Fibroblast of lung (primary cell): ENCODE measurements around the gene SGO2. TPM values are rescaled to one million over a fixed set of nuclear protein-coding genes. Genes with fewer than 3 reads are reported as not detected.

Experiments used
- DNase-seq, 2 donors: peaks; one replicate each; pipeline versions ENCODE4 v3.0.0 to v3.0.0-alpha.2; 2010; ENCODE audit warnings: low read depth in 2 of 2
- H2AFZ ChIP-seq: 2 replicates; pipeline ENCODE4 v1.5.1; 2012; ENCODE audit warnings: low read length, control low read depth, inconsistent platforms
- H3K27ac ChIP-seq: 2 replicates; pipeline ENCODE4 v1.5.1; 2011; ENCODE audit warnings: low read length, control low read depth; ENCODE audit not compliant: insufficient read depth
- H3K27me3 ChIP-seq: 2 replicates; pipeline ENCODE4 v1.5.1; 2011; ENCODE audit warnings: mild to moderate bottlenecking, low read length; ENCODE audit not compliant: control insufficient read depth, insufficient read depth
- H3K36me3 ChIP-seq: 2 replicates; pipeline ENCODE4 v1.5.1; 2011; ENCODE audit warnings: low read length; ENCODE audit not compliant: control insufficient read depth, insufficient read depth
- H3K4me1 ChIP-seq: 2 replicates; pipeline ENCODE4 v1.5.1; 2011; ENCODE audit warnings: low read length; ENCODE audit not compliant: control insufficient read depth, insufficient read depth; ENCODE audit errors: extremely low read depth
- H3K4me2 ChIP-seq: 2 replicates; pipeline ENCODE4 v1.5.1; 2011; ENCODE audit warnings: low read length, control low read depth; ENCODE audit not compliant: insufficient read depth; ENCODE audit errors: extremely low read depth
- H3K4me3 ChIP-seq, 4 experiments: fragments of 200-600 bp in 1 of 4; sonication (generic) in 1 of 4; replicated peaks in 1 of 4; 2 replicates each; pipeline ENCODE4 v1.5.1; 2011 to 2016; ENCODE audit warnings: low read length in 4 of 4, low read depth in 3 of 4, mild to moderate bottlenecking in 3 of 4, control low read depth in 2 of 4, inconsistent platforms in 1 of 4, mixed read lengths in 1 of 4; ENCODE audit not compliant: insufficient read depth in 1 of 4; ENCODE audit errors: control extremely low read depth in 1 of 4
- H3K79me2 ChIP-seq: 2 replicates; pipeline ENCODE4 v1.5.1; 2012; ENCODE audit warnings: mild to moderate bottlenecking, low read length, inconsistent platforms; ENCODE audit not compliant: control insufficient read depth, insufficient read depth
- H3K9ac ChIP-seq: 2 replicates; pipeline ENCODE4 v1.5.1; 2011; ENCODE audit warnings: mild to moderate bottlenecking, low read length, control low read depth; ENCODE audit not compliant: insufficient read depth
- H3K9me3 ChIP-seq: 2 replicates; pipeline ENCODE4 v1.5.1; 2012; ENCODE audit warnings: low read depth, low read length; ENCODE audit not compliant: control insufficient read depth, insufficient read depth
- H4K20me1 ChIP-seq: 2 replicates; pipeline ENCODE4 v1.5.1; 2011; ENCODE audit warnings: low read length; ENCODE audit not compliant: control insufficient read depth, insufficient read depth; ENCODE audit errors: extremely low read depth
- EZH2 ChIP-seq: IDR thresholded peaks from 2 replicates; pipeline ENCODE4 v1.5.1; 2012; ENCODE audit warnings: low read length, control low read depth, mild to moderate bottlenecking; ENCODE audit errors: missing control alignments
- polyA plus RNA-seq, 2 donors: library from polyadenylated mRNA; depleted of rRNA in 1 of 2; stranded (reverse) in 1 of 2; unstranded in 1 of 2; fragments of >200 nt; gene quantifications; 2 replicates each; pipeline ENCODE4 v1.2.1, GENCODE V29; 2011 to 2012; ENCODE audit warnings: missing spikeins in 1 of 2
- total RNA-seq: library from RNA; depleted of rRNA; stranded (reverse); fragments of >200 nt; gene quantifications from 2 replicates; pipeline ENCODE4 v1.2.1, GENCODE V29; 2014
- TF ChIP-seq, protein P1 (sequence below), 2 donors: IDR thresholded peaks in 1 of 2; conservative IDR thresholded peaks in 1 of 2; 1 replicate in 1 of 2; 2 replicates in 1 of 2; pipeline ENCODE4 v1.5.1; 2011 to 2012; ENCODE audit warnings: low read length in 2 of 2, control low read depth in 1 of 2, inconsistent platforms in 1 of 2, low read depth in 1 of 2, mild to moderate bottlenecking in 1 of 2

The SGO2 gene
- total and polyA plus RNA-seq, 2 donors (not counting 1 experiment from before 2014, with no cell fraction given) = 5.4 to 6.9 TPM

GRCh38 chr2:200618054-200618419 lies 92.0 kb downstream of the SGO2 start:
- TF ChIP-seq, protein P1, sequence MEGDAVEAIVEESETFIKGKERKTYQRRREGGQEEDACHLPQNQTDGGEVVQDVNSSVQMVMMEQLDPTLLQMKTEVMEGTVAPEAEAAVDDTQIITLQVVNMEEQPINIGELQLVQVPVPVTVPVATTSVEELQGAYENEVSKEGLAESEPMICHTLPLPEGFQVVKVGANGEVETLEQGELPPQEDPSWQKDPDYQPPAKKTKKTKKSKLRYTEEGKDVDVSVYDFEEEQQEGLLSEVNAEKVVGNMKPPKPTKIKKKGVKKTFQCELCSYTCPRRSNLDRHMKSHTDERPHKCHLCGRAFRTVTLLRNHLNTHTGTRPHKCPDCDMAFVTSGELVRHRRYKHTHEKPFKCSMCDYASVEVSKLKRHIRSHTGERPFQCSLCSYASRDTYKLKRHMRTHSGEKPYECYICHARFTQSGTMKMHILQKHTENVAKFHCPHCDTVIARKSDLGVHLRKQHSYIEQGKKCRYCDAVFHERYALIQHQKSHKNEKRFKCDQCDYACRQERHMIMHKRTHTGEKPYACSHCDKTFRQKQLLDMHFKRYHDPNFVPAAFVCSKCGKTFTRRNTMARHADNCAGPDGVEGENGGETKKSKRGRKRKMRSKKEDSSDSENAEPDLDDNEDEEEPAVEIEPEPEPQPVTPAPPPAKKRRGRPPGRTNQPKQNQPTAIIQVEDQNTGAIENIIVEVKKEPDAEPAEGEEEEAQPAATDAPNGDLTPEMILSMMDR (conservative IDR thresholded peaks at IDR 0.05 in 1 of 2, IDR thresholded peaks at IDR 0.05 in 1 of 2; ENCODE audit: low read depth in 1 of 2, low read length in 2 of 2) = no peak
- Histone ChIP-seq H3K79me2 (no peaks in the 10 kb centered on the region), H3K4me2 (no peak overlapping the region), H3K27me3 (no peaks in the 10 kb centered on the region), H3K9ac (no peak overlapping the region), H3K27ac (peak overlapping the region; percentile 42), H3K4me1 (peaks cover 4% of the 10 kb centered on the region), H3K4me3 (no peak overlapping the region), H4K20me1 (no peaks in the 10 kb centered on the region), H3K36me3 (no peaks in the 10 kb centered on the region), H2AFZ (no peak overlapping the region), H3K9me3 (no peaks in the 10 kb centered on the region)
- DNase-seq = no peak

DNA sequence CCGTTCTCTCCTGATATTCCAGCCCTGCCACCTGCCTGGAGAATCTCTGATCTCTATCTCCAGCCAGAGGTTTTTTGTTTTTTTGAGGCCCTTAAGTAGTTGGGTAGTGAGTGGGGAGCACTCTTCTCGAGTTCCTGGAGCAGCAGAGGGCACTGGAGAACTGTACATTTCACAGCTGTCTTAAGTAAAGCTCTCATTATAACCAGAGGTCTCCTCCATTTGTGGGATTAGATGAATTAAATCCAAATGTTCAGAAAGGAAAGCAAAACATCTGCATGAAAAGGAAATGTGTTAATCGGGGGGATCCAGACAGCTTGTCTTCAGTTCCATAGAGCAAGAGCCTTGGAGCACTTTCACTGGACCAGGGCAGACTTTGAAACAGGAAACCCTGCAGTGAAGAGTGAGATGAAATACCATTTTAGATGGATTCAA lies 92.6 kb downstream of the SGO2 start:
- peak; percentile 44 to 89 for DNase-seq
- Histone ChIP-seq H4K20me1 (no peaks in the 10 kb centered on the region), H3K9ac (no peak overlapping the region), H3K4me2 (no peak overlapping the region), H3K36me3 (no peaks in the 10 kb centered on the region), H3K27ac (no peak overlapping the region), H3K79me2 (no peaks in the 10 kb centered on the region), H2AFZ (no peak overlapping the region), H3K4me1 (peaks cover 4% of the 10 kb centered on the region), H3K4me3 (no peak overlapping the region), H3K9me3 (no peaks in the 10 kb centered on the region), H3K27me3 (no peaks in the 10 kb centered on the region)
- no peak for TF ChIP-seq EZH2
- TF ChIP-seq, protein P1 (conservative IDR thresholded peaks at IDR 0.05 in 1 of 2, IDR thresholded peaks at IDR 0.05 in 1 of 2; ENCODE audit: low read depth in 1 of 2, low read length in 2 of 2) = peak; percentile 55 to 59

DNA sequence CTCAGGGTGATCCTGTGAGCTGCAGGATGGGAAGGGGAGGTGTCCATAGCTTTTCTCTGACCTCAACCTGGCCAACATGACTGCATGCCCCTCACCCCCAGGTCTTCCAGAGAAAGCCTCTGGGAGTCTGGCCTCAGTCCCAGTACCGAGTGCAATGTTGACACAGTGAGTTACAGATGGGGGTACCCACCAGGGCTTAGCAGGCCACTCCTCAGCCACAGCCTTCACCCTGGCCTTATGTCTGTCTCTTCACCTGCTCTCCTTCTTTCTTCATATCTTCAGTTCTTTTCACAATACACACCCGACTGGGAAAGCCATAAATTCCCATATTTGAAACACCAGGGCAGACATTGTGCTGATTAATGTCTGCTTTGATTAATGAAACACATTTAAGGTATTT lies 93.3 kb downstream of the SGO2 start:
- Histone ChIP-seq H3K4me2 (no peak overlapping the region), H3K4me1 (peaks cover 2% of the 10 kb centered on the region), H3K79me2 (no peaks in the 10 kb centered on the region), H2AFZ (no peak overlapping the region), H3K27ac (no peak overlapping the region), H3K27me3 (no peaks in the 10 kb centered on the region), H4K20me1 (no peaks in the 10 kb centered on the region), H3K9ac (no peak overlapping the region), H3K4me3 (no peak overlapping the region), H3K36me3 (no peaks in the 10 kb centered on the region), H3K9me3 (no peaks in the 10 kb centered on the region)
- DNase-seq = peak; percentile 21 to 47
- TF ChIP-seq, protein P1 (conservative IDR thresholded peaks at IDR 0.05 in 1 of 2, IDR thresholded peaks at IDR 0.05 in 1 of 2; ENCODE audit: low read depth in 1 of 2, low read length in 2 of 2) = no peak
- no peak for TF ChIP-seq EZH2
